ENCODE data around the gene IL16.

The IL16 gene

GRCh38 chr15:81298611-81299010, 101.9 kb downstream of the IL16 start:
- peak overlapping the region; percentile 78 for H3K9ac ChIP-seq (ENCODE audit: low read depth, low read length)
- H3K4me2 ChIP-seq (ENCODE audit: insufficient read depth, low read length), result peak overlapping the region; percentile 76

GRCh38 chr15:81299156-81299555, 102.5 kb downstream of the IL16 start:
- H3K4me1 ChIP-seq (ENCODE audit: insufficient read depth, low read length), result peaks cover 96% of the 10 kb centered on the region
- peak overlapping the region in 1 of 2 experiments; percentile 67; a peak in 2 of 4 replicates for H3K4me3 ChIP-seq (ENCODE audit: low read depth in 1 of 2, low read length in 2 of 2)
- H3K4me2 ChIP-seq (ENCODE audit: insufficient read depth, low read length), result peak overlapping the region; percentile 76
- peaks cover 2% of the 10 kb centered on the region; the same call in 1 of the 2 replicates for H4K20me1 ChIP-seq (ENCODE audit: insufficient read depth, low read length)
- ATAC-seq (ENCODE audit: insufficient read depth, low read depth) (no peak), DNase-seq (no peak)
- TF ChIP-seq CTCF (IDR thresholded peaks at IDR 0.05; ENCODE audit: borderline replicate concordance, extremely low read depth, low read length, poor library complexity, severe bottlenecking) (no peak), EZH2 (IDR thresholded peaks at IDR 0.05; ENCODE audit: borderline replicate concordance, low read depth, low read length, severe bottlenecking) (no peak)
- peak overlapping the region; percentile 78 for H3K9ac ChIP-seq (ENCODE audit: low read depth, low read length)
- H3K79me2 ChIP-seq (ENCODE audit: insufficient read depth, low read length), result peaks cover 79% of the 10 kb centered on the region
- H3K27ac ChIP-seq (ENCODE audit: low read length), result peak overlapping the region; percentile 99
- H3K9me3 ChIP-seq (ENCODE audit: insufficient read depth, low read length, severe bottlenecking), result no peaks in the 10 kb centered on the region
- no peak overlapping the region for H2AFZ ChIP-seq (ENCODE audit: low read depth, low read length)
- H3K27me3 ChIP-seq (ENCODE audit: insufficient read depth, low read length, poor library complexity), result no peaks in the 10 kb centered on the region
- peaks cover 50% of the 10 kb centered on the region for H3K36me3 ChIP-seq (ENCODE audit: insufficient read depth, low read length)

More at GRCh38 chr15:81298611-81299010, 101.9 kb downstream of the IL16 start:
- no peak overlapping the region for H2AFZ ChIP-seq (ENCODE audit: low read depth, low read length)
- H3K79me2 ChIP-seq (ENCODE audit: insufficient read depth, low read length), result peaks cover 79% of the 10 kb centered on the region
- peak overlapping the region; percentile 99 for H3K27ac ChIP-seq (ENCODE audit: low read length)
- no peak for TF ChIP-seq CTCF (IDR thresholded peaks at IDR 0.05; ENCODE audit: borderline replicate concordance, extremely low read depth, low read length, poor library complexity, severe bottlenecking)
- ATAC-seq (ENCODE audit: insufficient read depth, low read depth) (no peak), DNase-seq (no peak)
- H3K9me3 ChIP-seq (ENCODE audit: insufficient read depth, low read length, severe bottlenecking), result no peaks in the 10 kb centered on the region
- H4K20me1 ChIP-seq (ENCODE audit: insufficient read depth, low read length), result peaks cover 2% of the 10 kb centered on the region; the same call in 1 of the 2 replicates
- peaks cover 44% of the 10 kb centered on the region for H3K36me3 ChIP-seq (ENCODE audit: insufficient read depth, low read length)
- H3K4me3 ChIP-seq (ENCODE audit: low read depth in 1 of 2, low read length in 2 of 2), result peak overlapping the region in 1 of 2 experiments; percentile 67; a peak in 2 of 4 replicates
- peaks cover 99% of the 10 kb centered on the region for H3K4me1 ChIP-seq (ENCODE audit: insufficient read depth, low read length)
- no peaks in the 10 kb centered on the region for H3K27me3 ChIP-seq (ENCODE audit: insufficient read depth, low read length, poor library complexity)

GRCh38 chr15:81299630-81300273, 103.1 kb downstream of the IL16 start:
- H3K4me3 ChIP-seq (ENCODE audit: low read depth in 1 of 2, low read length in 2 of 2), result peak overlapping the region in 1 of 2 experiments; percentile 67; a peak in 2 of 4 replicates
- peak overlapping the region; percentile 76 for H3K4me2 ChIP-seq (ENCODE audit: insufficient read depth, low read length)
- no peaks in the 10 kb centered on the region for H3K27me3 ChIP-seq (ENCODE audit: insufficient read depth, low read length, poor library complexity)
- H4K20me1 ChIP-seq (ENCODE audit: insufficient read depth, low read length), result peaks cover 2% of the 10 kb centered on the region; the same call in 1 of the 2 replicates
- no peaks in the 10 kb centered on the region for H3K9me3 ChIP-seq (ENCODE audit: insufficient read depth, low read length, severe bottlenecking)
- no peak overlapping the region for H2AFZ ChIP-seq (ENCODE audit: low read depth, low read length)
- ATAC-seq (ENCODE audit: insufficient read depth, low read depth) (no peak), DNase-seq (no peak)
- no peak for TF ChIP-seq EZH2 (IDR thresholded peaks at IDR 0.05; ENCODE audit: borderline replicate concordance, low read depth, low read length, severe bottlenecking)
- TF ChIP-seq CTCF (IDR thresholded peaks at IDR 0.05; ENCODE audit: borderline replicate concordance, extremely low read depth, low read length, poor library complexity, severe bottlenecking), result no peak
- H3K79me2 ChIP-seq (ENCODE audit: insufficient read depth, low read length), result peaks cover 75% of the 10 kb centered on the region
- H3K27ac ChIP-seq (ENCODE audit: low read length), result peak overlapping the region; percentile 99
- H3K9ac ChIP-seq (ENCODE audit: low read depth, low read length), result peak overlapping the region; percentile 78
- H3K36me3 ChIP-seq (ENCODE audit: insufficient read depth, low read length), result peaks cover 56% of the 10 kb centered on the region
- H3K4me1 ChIP-seq (ENCODE audit: insufficient read depth, low read length), result peaks cover 90% of the 10 kb centered on the region

Measured in DND-41 (cell line).